Fibroblast of pulmonary artery (primary cell): ENCODE measurements around the gene HDC.

ENCODE experiments used
- DNase-seq: peaks from one replicate; pipeline ENCODE4 v3.0.0-alpha.2; 2010; ENCODE audit warnings: low read depth
- H3K4me3 ChIP-seq: replicated peaks from 2 replicates; pipeline ENCODE4 v1.5.1; 2011; ENCODE audit warnings: low read depth, mild to moderate bottlenecking, control low read depth, low read length, moderate library complexity
- TF ChIP-seq, protein P1 (sequence below): IDR thresholded peaks from 2 replicates; pipeline ENCODE4 v1.5.1; 2011; ENCODE audit warnings: mild to moderate bottlenecking, control low read depth, low read length, inconsistent platforms; ENCODE audit errors: missing control alignments

HDC gene

DNA sequence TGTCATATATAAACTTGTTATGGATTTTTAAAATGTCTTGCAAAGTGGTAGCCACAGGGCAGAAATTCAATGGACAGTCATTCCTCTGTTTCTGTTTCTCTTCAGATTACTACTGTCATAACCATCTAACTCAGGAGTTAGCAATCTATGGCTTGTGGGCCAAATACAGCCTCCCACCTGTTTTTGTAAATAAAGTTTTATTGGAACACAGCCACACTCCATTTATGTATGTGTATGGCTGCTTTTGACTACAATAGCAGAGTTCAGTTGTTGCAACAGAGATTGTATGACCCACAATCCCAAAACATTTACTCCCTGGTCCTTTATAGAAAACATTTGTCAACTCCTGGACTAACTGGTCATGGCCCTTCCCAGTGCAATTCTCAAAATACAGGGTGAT, 63.5 kb downstream of the HDC start:
- TF ChIP-seq, protein P1, sequence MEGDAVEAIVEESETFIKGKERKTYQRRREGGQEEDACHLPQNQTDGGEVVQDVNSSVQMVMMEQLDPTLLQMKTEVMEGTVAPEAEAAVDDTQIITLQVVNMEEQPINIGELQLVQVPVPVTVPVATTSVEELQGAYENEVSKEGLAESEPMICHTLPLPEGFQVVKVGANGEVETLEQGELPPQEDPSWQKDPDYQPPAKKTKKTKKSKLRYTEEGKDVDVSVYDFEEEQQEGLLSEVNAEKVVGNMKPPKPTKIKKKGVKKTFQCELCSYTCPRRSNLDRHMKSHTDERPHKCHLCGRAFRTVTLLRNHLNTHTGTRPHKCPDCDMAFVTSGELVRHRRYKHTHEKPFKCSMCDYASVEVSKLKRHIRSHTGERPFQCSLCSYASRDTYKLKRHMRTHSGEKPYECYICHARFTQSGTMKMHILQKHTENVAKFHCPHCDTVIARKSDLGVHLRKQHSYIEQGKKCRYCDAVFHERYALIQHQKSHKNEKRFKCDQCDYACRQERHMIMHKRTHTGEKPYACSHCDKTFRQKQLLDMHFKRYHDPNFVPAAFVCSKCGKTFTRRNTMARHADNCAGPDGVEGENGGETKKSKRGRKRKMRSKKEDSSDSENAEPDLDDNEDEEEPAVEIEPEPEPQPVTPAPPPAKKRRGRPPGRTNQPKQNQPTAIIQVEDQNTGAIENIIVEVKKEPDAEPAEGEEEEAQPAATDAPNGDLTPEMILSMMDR: no peak
- DNase-seq: no peak
- H3K4me3 ChIP-seq: no peak overlapping the region

DNA sequence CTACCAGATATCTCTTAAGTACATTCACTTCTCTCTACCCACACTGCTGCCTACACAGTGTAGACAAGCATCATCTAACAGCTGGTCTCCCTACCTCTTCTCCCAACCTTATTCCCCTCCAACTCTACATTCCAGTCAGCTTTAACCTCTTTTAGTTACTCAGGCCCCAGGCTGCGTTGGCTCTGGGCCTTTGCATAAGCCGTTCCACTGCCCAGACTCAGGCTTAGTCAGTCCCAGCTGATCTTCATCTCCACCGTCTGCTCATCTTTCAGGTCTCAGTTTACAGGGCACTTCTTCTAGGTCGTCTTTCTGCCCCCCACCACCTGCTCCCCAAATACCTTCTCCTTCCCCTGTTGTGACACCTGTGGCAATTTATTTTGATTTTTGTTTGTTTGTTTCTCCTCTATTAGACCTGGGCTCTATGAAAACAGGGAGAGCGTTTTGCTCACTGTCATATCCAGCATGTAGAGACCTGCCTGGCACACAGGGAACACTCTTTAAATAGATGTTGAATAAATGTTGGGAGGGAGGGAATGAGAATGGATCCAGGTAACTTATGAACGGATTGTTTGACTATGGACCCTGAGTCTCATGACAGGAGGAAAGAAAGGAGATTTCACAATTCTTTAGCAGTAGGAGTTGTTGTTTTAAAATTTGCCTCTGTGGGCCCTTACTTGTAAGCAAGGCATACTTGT, 72.5 kb downstream of the HDC start:
- TF ChIP-seq, protein P1: no peak
- DNase-seq: no peak
- no peak overlapping the region for H3K4me3 ChIP-seq

DNA sequence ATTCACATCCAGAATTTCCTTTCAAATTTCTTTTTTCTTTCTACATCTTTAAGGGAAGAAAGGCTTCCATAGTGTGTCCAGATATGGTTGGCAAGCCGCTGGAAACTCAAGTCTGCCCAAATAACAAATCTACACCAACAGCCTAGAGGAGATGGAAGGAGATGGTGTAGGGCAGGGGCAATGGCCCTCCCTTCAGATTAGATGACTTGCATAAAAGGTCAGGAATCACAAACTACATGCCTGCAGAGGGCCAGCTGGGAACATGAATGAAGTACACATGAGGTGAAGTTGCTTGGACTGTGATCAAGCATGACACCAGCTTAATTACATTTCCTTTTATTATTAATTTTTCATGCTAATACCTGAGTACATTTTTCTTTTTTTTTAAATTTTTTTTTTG, 73.4 kb downstream of the HDC start:
- DNase-seq: no peak
- no peak overlapping the region for H3K4me3 ChIP-seq
- TF ChIP-seq, protein P1: no peak
